HepG2 (cell line): ENCODE data around the gene G6PC3. TPM values are rescaled to one million over a fixed set of nuclear protein-coding genes. Genes with fewer than 3 reads are reported as not detected.

Experiments
- AGO1 ChIP-seq: fragments of 200-400 bp; formaldehyde crosslinking; IDR thresholded peaks from 2 replicates; pipeline ENCODE4 v1.6.1; 2017; ENCODE audit warnings: mild to moderate bottlenecking, low read depth, low read length, moderate library complexity; ENCODE audit not compliant: poor library complexity, severe bottlenecking
- ASH2L ChIP-seq: fragments of 300-600, 200-600 bp; sonication (generic); IDR thresholded peaks from 2 replicates; pipeline ENCODE4 v1.7.0; 2017; ENCODE audit warnings: low read depth, mild to moderate bottlenecking, moderate library complexity, mixed read lengths, low read length; ENCODE audit not compliant: insufficient read length
- ATF1 ChIP-seq: IDR thresholded peaks from 2 replicates; pipeline ENCODE4 v1.6.1; 2016; ENCODE audit warnings: mild to moderate bottlenecking, control low read depth
- GMEB2 ChIP-seq: IDR thresholded peaks from 2 replicates; pipeline ENCODE4 v1.6.1; 2016; ENCODE audit warnings: missing biosample characterization, missing genetic modification reagents, low read depth
- HNF4G ChIP-seq, 2 experiments: sonication (generic) in 1 of 2; formaldehyde crosslinking in 1 of 2; IDR thresholded peaks; 2 replicates each; pipeline versions ENCODE4 v1.4.0 to v1.6.1; 2011 to 2020; ENCODE audit warnings: borderline replicate concordance in 2 of 2, low read depth in 2 of 2, mild to moderate bottlenecking in 2 of 2, low read length in 1 of 2, missing genetic modification reagents in 1 of 2, moderate library complexity in 1 of 2
- HNRNPH1 ChIP-seq: fragments of 200-400 bp; formaldehyde crosslinking; optimal IDR thresholded peaks from 2 replicates; pipeline ENCODE3; 2017; ENCODE audit warnings: mild to moderate bottlenecking, low read depth, low read length
- MATR3 ChIP-seq: sonication (generic); formaldehyde crosslinking; IDR thresholded peaks from 2 replicates; pipeline ENCODE4 v1.4.0; 2020; ENCODE audit warnings: missing genetic modification reagents
- MTERF4 ChIP-seq: sonication (generic); formaldehyde crosslinking; IDR thresholded peaks from 2 replicates; pipeline ENCODE4 v1.8.0; 2023; ENCODE audit warnings: mild to moderate bottlenecking, missing genetic modification reagents
- PHF8 ChIP-seq: sonication (generic); formaldehyde crosslinking; IDR thresholded peaks from 2 replicates; pipeline ENCODE4 v1.5.0; 2020; ENCODE audit warnings: missing genetic modification reagents
- SALL2 ChIP-seq: sonication (generic); formaldehyde crosslinking; IDR thresholded peaks from 2 replicates; pipeline ENCODE4 v1.8.1; 2023; ENCODE audit warnings: mild to moderate bottlenecking, missing genetic modification reagents, inconsistent platforms
- SKI ChIP-seq: fragments of 450-650 bp; IDR thresholded peaks from one replicate; pipeline ENCODE4 v1.6.1; 2018; ENCODE audit warnings: mild to moderate bottlenecking; ENCODE audit not compliant: partially characterized antibody
- SP4 ChIP-seq: sonication (generic); formaldehyde crosslinking; IDR thresholded peaks from 2 replicates; pipeline ENCODE4 v1.8.1; 2023; ENCODE audit warnings: mild to moderate bottlenecking, missing genetic modification reagents
- YEATS4 ChIP-seq: sonication (generic); formaldehyde crosslinking; IDR thresholded peaks from 2 replicates; pipeline ENCODE4 v1.4.0; 2020; ENCODE audit warnings: missing genetic modification reagents, borderline replicate concordance
- ZFX ChIP-seq: sonication (generic); formaldehyde crosslinking; IDR thresholded peaks from 2 replicates; pipeline ENCODE4 v1.4.0; 2020; ENCODE audit warnings: mild to moderate bottlenecking, low read depth, missing genetic modification reagents, moderate library complexity
- ZNF331 ChIP-seq: sonication (generic); formaldehyde crosslinking; IDR thresholded peaks from 2 replicates; pipeline ENCODE4 v1.4.0; 2020; ENCODE audit warnings: missing genetic modification reagents
- ZNF383 ChIP-seq: sonication (generic); formaldehyde crosslinking; IDR thresholded peaks from 2 replicates; pipeline ENCODE4 v1.4.0; 2020; ENCODE audit warnings: missing genetic modification reagents, mild to moderate bottlenecking, borderline replicate concordance
- ZNF451 ChIP-seq: sonication (generic); formaldehyde crosslinking; IDR thresholded peaks from 2 replicates; pipeline ENCODE4 v1.5.0; 2020; ENCODE audit warnings: mild to moderate bottlenecking, missing genetic modification reagents
- ZNF841 ChIP-seq: sonication (generic); formaldehyde crosslinking; IDR thresholded peaks from 2 replicates; pipeline ENCODE4 v1.8.1; 2023; ENCODE audit warnings: missing genetic modification reagents, borderline replicate concordance
- polyA plus RNA-seq, 8 experiments: library from polyadenylated mRNA; depleted of rRNA in 3 of 8; stranded (reverse) in 7 of 8; unstranded in 1 of 8; fragments of >200 nt; fragmentation: Illumina TruSeq in 4 of 8; extraction: Trizol in 4 of 8; gene quantifications; 2 replicates each; pipeline versions ENCODE4 v1.2.1 to v1.2.3, GENCODE V29; 2011 to 2016; ENCODE audit warnings: low read depth in 4 of 8, missing spikeins in 1 of 8, mixed read lengths in 1 of 8; ENCODE audit not compliant: insufficient read depth in 1 of 8
- total RNA-seq, 5 experiments: library from RNA; depleted of rRNA; stranded (reverse); fragments of >200 nt; fragmentation: Illumina TruSeq; extraction: Trizol; gene quantifications; 2 replicates each; pipeline ENCODE4 v1.2.3, GENCODE V29; 2016; ENCODE audit warnings: low read depth in 1 of 5
- TF ChIP-seq, protein P1 (sequence below): sonication (generic); formaldehyde crosslinking; IDR thresholded peaks from 2 replicates; pipeline ENCODE4 v1.4.0; 2020; ENCODE audit warnings: missing genetic modification reagents
- TF ChIP-seq, protein P2 (sequence below): sonication (generic); formaldehyde crosslinking; IDR thresholded peaks from 2 replicates; pipeline ENCODE4 v1.5.1; 2020; ENCODE audit warnings: missing genetic modification reagents, mild to moderate bottlenecking, borderline replicate concordance

G6PC3 gene
- total and polyA plus RNA-seq, 2 of the 13 experiments (the other 11 are each of a cell fraction or from before 2014, with no cell fraction given): 38.5 to 75.8 TPM

DNA sequence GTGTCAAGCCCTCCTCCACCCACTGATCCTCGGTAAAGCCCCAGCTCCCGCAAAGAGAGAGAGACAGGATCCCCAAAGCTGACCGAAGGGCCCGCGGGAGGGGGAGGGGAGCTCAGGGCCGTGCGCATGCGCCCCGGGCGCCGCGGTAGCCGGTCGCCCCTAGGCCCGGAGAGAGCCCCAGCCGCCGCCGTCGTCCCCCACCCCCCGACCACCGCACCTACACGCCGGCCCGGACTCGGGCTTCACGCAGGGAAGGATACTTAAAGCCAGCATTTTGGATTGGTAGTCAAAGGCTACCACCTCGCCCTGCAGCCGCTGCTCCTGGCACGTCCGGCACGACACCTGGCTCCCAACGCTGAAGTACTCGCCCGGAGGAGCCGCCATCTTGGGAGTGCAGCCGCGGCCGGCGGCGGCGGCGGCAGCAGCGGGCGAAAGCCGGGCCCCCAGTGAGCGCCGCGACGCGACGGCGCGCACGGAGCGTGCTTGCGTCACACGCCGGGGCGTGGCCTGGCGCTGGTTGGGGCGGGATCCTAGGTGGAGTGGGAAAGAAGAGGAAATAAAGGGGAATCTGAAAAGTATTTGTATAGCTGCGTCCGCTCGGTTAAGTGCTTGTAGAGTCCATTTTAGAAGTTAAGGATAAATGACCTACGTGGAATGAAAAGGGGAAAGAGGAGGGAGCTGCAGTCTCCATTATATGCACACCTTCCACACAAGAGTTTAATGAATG is 4.2 kb upstream of the G6PC3 start, which contains the start of gene LSM12 (continued):
- TF ChIP-seq MATR3 (CRISPR knock-in tag) (no peak), ASH2L (peak; percentile 91), PHF8 (CRISPR knock-in tag) (peak; percentile 61), GMEB2 (CRISPR knock-in tag) (peak; percentile 90), MTERF4 (CRISPR knock-in tag) (no peak), ZNF331 (CRISPR knock-in tag) (peak; percentile 20; the same call in 1 of the 2 replicates), SALL2 (CRISPR knock-in tag) (peak; percentile 67; the same call in 1 of the 2 replicates), ZFX (CRISPR knock-in tag) (peak; percentile 96), ZNF383 (CRISPR knock-in tag) (peak; percentile 19), HNF4G (IDR thresholded peaks at IDR 0.05; ENCODE audit: borderline replicate concordance, low read depth, low read length) (no peak), HNF4G (CRISPR knock-in tag; IDR thresholded peaks at IDR 0.05; ENCODE audit: borderline replicate concordance, low read depth) (0 out of 2 replicates have a peak, but pooled peaks have one; percentile 26), ATF1 (0 out of 2 replicates have a peak, but pooled peaks have one; percentile 18), YEATS4 (CRISPR knock-in tag) (peak; percentile 85; the same call in 1 of the 2 replicates), AGO1 (peak; percentile 78), HNRNPH1 (no peak), SP4 (CRISPR knock-in tag) (peak; percentile 68; the same call in 1 of the 2 replicates), SKI (peak; percentile 86), ZNF841 (CRISPR knock-in tag) (0 out of 2 replicates have a peak, but pooled peaks have one; percentile 70), ZNF451 (peak; percentile 74)
- TF ChIP-seq, protein P1, sequence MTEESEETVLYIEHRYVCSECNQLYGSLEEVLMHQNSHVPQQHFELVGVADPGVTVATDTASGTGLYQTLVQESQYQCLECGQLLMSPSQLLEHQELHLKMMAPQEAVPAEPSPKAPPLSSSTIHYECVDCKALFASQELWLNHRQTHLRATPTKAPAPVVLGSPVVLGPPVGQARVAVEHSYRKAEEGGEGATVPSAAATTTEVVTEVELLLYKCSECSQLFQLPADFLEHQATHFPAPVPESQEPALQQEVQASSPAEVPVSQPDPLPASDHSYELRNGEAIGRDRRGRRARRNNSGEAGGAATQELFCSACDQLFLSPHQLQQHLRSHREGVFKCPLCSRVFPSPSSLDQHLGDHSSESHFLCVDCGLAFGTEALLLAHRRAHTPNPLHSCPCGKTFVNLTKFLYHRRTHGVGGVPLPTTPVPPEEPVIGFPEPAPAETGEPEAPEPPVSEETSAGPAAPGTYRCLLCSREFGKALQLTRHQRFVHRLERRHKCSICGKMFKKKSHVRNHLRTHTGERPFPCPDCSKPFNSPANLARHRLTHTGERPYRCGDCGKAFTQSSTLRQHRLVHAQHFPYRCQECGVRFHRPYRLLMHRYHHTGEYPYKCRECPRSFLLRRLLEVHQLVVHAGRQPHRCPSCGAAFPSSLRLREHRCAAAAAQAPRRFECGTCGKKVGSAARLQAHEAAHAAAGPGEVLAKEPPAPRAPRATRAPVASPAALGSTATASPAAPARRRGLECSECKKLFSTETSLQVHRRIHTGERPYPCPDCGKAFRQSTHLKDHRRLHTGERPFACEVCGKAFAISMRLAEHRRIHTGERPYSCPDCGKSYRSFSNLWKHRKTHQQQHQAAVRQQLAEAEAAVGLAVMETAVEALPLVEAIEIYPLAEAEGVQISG: peak; percentile 72
- TF ChIP-seq, protein P2, sequence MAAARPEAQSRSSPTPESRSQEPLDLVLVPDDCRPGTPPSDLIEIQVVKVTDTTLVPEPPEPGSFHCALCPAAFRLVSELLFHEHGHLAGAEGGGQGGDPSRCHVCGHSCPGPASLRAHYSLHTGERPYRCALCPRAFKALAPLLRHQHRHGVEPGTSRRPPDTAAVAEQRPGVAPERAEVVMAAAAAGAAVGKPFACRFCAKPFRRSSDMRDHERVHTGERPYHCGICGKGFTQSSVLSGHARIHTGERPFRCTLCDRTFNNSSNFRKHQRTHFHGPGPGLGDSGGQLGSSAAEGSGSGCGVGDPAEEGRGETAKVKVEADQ: peak; percentile 74; the same call in 1 of the 2 replicates
